GM19351 (cell line): ENCODE results near the gene NOSIP.
A peak's percentile ranks its signal among the peaks of the same experiment; 100 is the strongest.
"Not testable (repeated sequence)": the region's sequence is repeated elsewhere in the genome, so short reads cannot be mapped to it uniquely, and the experiment has no call there.

ENCODE experiments used
- ATAC-seq: cut with Tn5 transposase; IDR thresholded peaks from one replicate; pipeline ENCODE4 v1.9.1; 2021; ENCODE audit warnings: mild to moderate bottlenecking, moderate library complexity; ENCODE audit not compliant: unreplicated experiment

The NOSIP gene

GRCh38 chr19:49580264-49581006 lies at the start of gene NOSIP:
Gene NOSIP, minus strand, starts transcription at chr19:49580556. Its CDS starts 19,865 bp downstream, at chr19:49560691.
- ATAC-seq = peak; percentile 88

GRCh38 chr19:49629659-49630058 lies 49.3 kb upstream of the NOSIP start:
- no peak for ATAC-seq

- ATAC-seq = no peak
Observed at GRCh38 chr19:49626226-49626625, 45.9 kb upstream of the NOSIP start.

- no peak for ATAC-seq
Observed at GRCh38 chr19:49624967-49625910, 44.9 kb upstream of the NOSIP start.

GRCh38 chr19:49617860-49618259 lies 37.5 kb upstream of the NOSIP start:
- not testable (repeated sequence) for ATAC-seq

- ATAC-seq = no peak
Observed at GRCh38 chr19:49616945-49617344, 36.6 kb upstream of the NOSIP start.

GRCh38 chr19:49616532-49616931 lies 36.2 kb upstream of the NOSIP start:
- no peak for ATAC-seq

GRCh38 chr19:49615861-49616260 lies 35.5 kb upstream of the NOSIP start:
- no peak for ATAC-seq

GRCh38 chr19:49614096-49614833 lies 33.9 kb upstream of the NOSIP start:
- ATAC-seq = no peak

- ATAC-seq = no peak
Observed at GRCh38 chr19:49613374-49613773, 33.0 kb upstream of the NOSIP start.

GRCh38 chr19:49609499-49610092 lies 29.2 kb upstream of the NOSIP start:
- ATAC-seq = no peak

- no peak for ATAC-seq
Observed at GRCh38 chr19:49605605-49606004, 25.2 kb upstream of the NOSIP start.

GRCh38 chr19:49602806-49603205 lies 22.4 kb upstream of the NOSIP start:
- no peak for ATAC-seq

GRCh38 chr19:49601482-49602038 lies 21.2 kb upstream of the NOSIP start:
- no peak for ATAC-seq

GRCh38 chr19:49599378-49600295 lies 19.3 kb upstream of the NOSIP start:
- ATAC-seq = no peak

- ATAC-seq = no peak
Observed at GRCh38 chr19:49597703-49597974, 17.3 kb upstream of the NOSIP start.

GRCh38 chr19:49596954-49597702 lies 16.8 kb upstream of the NOSIP start:
- ATAC-seq = no peak

GRCh38 chr19:49596407-49596806 lies 16.1 kb upstream of the NOSIP start:
- no peak for ATAC-seq

GRCh38 chr19:49595819-49596404 lies 15.6 kb upstream of the NOSIP start:
- no peak for ATAC-seq
